Epithelial cell of esophagus (primary cell): ENCODE measurements around the gene RBBP8NL.

Experiments
- DNase-seq: peaks from one replicate; pipeline ENCODE4 v3.0.0; 2010; ENCODE audit warnings: low read depth
- H3K4me3 ChIP-seq: 2 replicates; pipeline ENCODE4 v1.5.1; 2011; ENCODE audit warnings: mild to moderate bottlenecking, low read length, control low read depth
- TF ChIP-seq, protein P1 (sequence below): IDR thresholded peaks from 2 replicates; pipeline ENCODE4 v1.5.1; 2011; ENCODE audit warnings: low read depth, mild to moderate bottlenecking, low read length, control low read depth, inconsistent platforms; ENCODE audit not compliant: insufficient read depth; ENCODE audit errors: missing control alignments

The RBBP8NL gene

DNA sequence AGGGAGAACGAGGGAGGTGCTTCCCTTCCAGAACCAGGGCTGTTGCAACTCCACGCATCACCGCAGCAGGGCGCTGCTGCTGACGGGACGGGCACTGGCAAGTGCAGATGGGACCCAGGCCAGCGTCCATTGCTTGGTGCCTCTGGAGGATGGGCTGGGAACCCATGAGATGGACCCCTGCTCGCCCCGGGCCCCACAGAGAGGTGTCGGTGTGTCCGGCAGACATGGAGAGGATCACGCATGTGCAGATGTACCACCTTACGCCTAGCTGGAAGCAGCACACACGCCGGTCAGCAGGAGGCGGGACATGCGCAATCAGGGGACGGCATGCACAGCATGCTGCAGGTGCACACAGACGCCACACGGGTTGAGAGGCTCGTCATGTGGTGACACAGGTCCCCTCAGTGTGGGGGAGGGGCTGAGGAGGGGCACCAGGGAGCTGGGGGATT lies 26.0 kb downstream of the RBBP8NL start:
- DNase-seq = peak; percentile 28
- H3K4me3 ChIP-seq = no peak overlapping the region
- TF ChIP-seq, protein P1, sequence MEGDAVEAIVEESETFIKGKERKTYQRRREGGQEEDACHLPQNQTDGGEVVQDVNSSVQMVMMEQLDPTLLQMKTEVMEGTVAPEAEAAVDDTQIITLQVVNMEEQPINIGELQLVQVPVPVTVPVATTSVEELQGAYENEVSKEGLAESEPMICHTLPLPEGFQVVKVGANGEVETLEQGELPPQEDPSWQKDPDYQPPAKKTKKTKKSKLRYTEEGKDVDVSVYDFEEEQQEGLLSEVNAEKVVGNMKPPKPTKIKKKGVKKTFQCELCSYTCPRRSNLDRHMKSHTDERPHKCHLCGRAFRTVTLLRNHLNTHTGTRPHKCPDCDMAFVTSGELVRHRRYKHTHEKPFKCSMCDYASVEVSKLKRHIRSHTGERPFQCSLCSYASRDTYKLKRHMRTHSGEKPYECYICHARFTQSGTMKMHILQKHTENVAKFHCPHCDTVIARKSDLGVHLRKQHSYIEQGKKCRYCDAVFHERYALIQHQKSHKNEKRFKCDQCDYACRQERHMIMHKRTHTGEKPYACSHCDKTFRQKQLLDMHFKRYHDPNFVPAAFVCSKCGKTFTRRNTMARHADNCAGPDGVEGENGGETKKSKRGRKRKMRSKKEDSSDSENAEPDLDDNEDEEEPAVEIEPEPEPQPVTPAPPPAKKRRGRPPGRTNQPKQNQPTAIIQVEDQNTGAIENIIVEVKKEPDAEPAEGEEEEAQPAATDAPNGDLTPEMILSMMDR = peak; percentile 52

DNA sequence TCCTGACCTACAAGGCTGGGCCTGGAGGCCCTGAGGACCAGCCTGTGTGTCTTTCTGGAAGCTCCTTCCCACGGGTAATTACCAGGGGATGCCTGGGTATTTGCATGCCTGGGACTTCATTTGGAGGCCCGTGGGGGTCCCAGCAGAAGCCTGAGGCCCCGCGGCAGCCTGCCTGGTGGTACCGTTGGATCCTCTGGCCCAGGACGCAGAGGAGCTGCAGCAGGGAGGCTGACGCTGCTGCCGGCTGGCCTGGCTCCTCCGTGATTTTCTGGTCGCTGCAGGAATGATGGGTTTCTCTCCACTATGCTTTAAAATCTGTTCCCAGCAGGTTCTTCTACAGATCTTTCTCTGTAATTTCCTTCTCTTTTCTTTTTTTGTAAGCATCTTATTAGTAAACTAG lies 26.8 kb downstream of the RBBP8NL start:
- no peak for DNase-seq
- no peak overlapping the region for H3K4me3 ChIP-seq

DNA sequence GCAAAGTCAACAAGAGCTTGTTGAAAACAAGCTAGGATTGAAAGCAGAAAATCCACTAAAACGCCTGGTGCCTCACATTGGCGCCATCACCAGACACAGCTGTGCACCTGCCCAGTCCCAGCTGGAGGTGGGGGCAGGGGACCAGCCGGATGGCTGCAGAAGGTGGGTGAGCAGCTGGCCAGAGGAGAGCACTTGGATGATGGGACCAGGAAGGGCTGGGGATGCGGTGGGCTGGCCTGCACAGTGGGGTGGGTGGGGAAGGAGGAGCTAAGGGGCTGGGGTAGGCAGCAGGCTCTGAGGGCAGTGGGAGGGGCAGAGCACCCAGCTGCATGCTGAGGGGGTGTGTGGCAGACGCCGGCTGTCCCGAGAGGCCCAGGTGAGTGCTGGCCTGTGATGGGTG lies 27.3 kb downstream of the RBBP8NL start:
- TF ChIP-seq, protein P1 = no peak
- no peak for DNase-seq
- no peak overlapping the region for H3K4me3 ChIP-seq

More for the DNA sequence above, 26.8 kb downstream of the RBBP8NL start:
- TF ChIP-seq, protein P1 = no peak

DNA sequence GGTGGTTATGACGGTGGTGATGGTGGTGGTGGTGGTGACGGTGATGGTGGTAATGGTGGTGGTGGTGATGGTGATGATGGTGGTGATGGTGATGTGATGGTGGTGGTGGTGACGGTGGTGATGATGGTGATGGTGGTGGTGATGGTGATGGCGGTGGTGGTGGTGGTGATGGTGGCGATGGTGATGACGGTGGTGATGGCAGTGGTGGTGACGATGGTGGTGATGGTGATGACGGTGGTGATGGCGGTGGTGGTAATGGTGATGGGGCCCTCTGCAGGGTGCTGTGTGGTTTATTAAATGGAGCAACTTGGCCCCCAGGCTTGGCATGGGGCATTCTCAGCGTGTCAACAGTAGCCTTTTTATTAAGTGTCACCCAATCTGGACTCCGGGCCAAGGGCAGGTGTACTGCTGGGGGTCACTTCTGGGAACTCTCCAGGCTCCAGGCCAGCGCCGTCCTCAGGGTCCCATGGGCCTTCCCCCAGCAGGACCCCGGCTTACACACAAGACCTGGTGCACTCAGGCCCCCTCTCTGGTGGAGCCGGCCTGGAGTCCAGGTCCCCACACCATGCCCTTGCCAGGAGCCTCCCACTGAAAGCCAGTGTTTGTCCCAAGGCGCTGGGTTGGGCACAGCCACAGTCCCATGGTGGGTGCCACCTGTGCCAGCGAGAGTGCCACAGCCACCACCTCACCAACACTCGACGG lies 29.1 kb downstream of the RBBP8NL start:
- no peak for DNase-seq
- TF ChIP-seq, protein P1 = no peak
- no peak overlapping the region for H3K4me3 ChIP-seq

DNA sequence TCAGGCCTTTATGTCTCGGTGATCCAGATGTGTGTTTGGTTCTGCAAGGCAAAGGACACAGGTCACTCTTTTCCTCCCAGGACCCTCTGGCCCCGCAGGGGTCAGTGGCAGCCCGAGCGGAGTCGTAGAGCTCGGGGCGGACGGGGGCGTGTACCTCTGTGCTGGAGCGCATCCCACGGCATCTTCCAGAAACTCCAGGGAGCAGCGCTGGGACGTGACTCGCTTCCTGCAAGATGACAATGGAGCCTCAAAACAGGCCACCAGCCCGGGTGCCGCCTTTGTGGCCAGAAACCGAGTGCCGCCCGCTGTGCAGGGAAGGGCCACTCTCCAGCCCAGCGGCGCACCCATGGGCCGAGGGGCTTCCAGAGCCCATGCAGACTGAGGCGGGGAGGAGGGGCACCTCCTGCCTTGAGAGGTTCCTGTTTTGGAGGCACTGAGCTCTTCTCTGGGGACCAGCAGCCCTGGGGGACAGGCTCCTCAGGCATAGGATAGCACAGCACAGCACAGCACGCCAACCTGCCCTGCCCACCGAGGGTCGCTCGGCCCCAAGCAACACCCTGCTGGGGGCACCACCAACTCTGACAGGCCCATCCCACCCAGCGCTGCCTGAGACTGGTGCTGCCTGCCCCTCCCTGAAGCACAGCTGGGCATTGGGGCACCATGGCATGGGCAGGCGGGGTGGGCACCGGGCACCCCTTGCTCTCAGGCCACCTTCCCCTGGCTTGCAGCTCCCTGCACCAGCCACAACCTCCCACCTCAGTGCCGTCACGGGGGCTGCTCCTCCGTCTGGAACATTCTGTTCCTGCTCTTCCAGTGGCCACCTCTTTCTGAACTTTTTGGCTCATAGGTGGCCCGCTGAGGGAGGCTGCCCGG lies 30.7 kb downstream of the RBBP8NL start:
- TF ChIP-seq, protein P1 = no peak
- no peak overlapping the region for H3K4me3 ChIP-seq
- no peak for DNase-seq

DNA sequence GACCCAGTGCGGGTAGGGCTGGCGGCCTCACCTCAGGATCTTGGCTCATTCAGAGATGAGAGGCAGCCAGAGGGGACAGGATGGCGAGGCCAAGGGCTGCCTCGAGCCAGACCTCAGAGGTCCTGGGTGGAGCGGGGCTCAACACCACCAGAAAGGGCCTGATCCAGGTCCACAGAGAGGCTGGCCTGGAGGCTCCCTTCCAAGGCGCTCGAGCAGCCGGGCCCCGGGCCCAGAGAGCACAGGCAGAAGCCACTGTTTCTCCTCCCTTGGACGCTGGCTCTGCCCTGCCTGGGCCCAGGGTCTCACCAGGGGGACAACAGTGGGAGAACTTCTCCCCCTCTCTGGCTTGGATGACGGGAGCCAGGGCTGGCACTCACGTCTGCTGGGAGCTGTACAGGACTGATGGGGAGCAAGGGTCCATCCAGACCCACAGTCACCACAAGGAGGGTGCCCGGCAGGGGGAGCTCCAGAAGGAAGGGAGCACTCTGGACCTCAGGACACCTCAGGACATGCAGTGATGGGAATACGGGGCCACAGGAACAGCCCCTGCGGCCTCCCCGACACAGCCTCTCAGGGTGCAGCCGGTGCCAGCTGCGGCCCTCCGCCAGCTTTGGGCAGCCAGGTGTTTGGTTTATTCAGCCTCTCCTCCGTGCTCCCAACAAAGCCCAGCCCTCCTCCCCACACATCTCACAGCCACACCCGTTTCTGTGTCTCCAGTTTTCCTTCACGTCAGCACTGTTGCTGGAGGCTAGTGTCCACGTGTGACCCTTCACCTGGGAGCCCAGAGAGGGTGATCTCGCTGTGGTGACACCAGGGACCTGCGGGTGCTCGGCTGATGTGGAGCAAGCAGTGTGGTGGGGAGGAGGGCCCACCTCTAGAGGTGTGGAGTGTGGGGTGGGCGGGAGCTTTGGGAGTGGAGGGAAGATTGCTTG lies 31.8 kb downstream of the RBBP8NL start:
- no peak overlapping the region for H3K4me3 ChIP-seq
- TF ChIP-seq, protein P1 = no peak
- DNase-seq = no peak
